Measurements from ENCODE around the gene HLCS.

HLCS gene

DNA sequence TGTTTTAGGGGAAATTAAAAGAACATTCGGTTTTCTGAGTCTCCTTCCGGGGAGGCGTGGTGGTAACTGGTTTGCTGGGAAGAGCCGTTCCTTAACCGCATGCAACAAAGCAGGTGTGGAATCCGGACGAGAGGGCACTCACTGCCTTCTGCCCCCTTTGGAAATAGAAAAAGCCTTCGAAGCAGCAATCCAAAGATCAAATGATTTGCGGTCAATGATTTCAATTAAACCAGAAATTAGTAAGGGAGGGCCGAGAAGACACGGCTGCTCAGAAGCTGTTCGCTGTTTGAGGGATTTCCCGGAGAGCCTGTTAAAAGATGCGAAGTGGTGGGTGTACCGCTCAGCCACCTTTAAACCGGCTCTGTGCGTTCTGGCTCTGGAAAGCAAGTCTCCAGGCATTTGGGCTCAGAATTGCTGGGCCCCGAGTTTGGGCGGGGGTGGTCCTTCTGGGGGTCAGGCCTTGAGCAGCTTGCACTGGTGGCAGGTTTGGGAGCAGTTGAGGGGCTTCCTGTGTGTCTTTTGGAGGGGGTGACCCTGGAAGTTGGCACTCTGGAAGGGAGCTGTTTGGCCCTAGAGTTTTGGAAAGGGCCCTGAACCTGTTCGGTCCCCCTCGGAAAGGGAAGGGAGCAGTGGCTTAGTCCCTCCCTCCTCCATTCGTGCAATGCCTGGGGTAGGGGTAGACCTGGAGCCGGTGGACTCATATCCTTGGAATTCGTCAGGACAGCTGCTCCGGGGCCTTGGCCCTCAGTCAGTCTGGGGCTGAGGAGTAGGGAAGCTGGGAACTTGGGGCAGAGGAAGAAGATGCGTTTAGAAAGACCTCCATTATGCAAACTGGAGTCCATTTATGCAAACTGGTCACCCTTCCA is 264.5 kb downstream of the HLCS start:
- no peak for TF ChIP-seq CTCF (IDR thresholded peaks at IDR 0.05)

- TF ChIP-seq CTCF (IDR thresholded peaks at IDR 0.05): no peak
Observed at GRCh38 chr21:36700971-36701755, 265.3 kb downstream of the HLCS start.
